WTC11 (cell line): Measurements from ENCODE around the gene STAMBP. TPM values are rescaled to one million over a fixed set of nuclear protein-coding genes. Genes with fewer than 3 reads are reported as not detected.

Experiments
- ATAC-seq: fragments of 200-7000 bp; cut with Tn5 transposase; 2 replicates; pipeline ENCODE4 v1.10.0; 2021; ENCODE audit warnings: mild to moderate bottlenecking, moderate library complexity
- CTCF ChIA-PET: fragments of 300-600 bp; sonication (Branson Sonifier 250); formaldehyde crosslinking; loops from one replicate; lab custom pipeline; 2021; ENCODE audit warnings: antibody characterized with exemption; lab: Charles Lee
- POLR2A ChIA-PET: fragments of 350-600 bp; sonication (Branson Sonifier 250); formaldehyde crosslinking; loops from one replicate; lab custom pipeline; 2021; ENCODE audit warnings: antibody characterized with exemption; lab: Charles Lee
- DNase-seq: peaks from one replicate; pipeline ENCODE4 v3.0.0; 2021; ENCODE audit warnings: low spot score
- H3K27ac Mint-ChIP-seq: 2 replicates; pipeline ENCODE4 v1.8.0; 2021; ENCODE audit warnings: mixed read lengths
- H3K27me3 Mint-ChIP-seq: 2 replicates; pipeline ENCODE4 v1.8.0; 2021; ENCODE audit warnings: low read depth, mild to moderate bottlenecking, moderate library complexity, mixed read lengths
- H3K36me3 Mint-ChIP-seq: 2 replicates; pipeline ENCODE4 v1.8.0; 2021; ENCODE audit warnings: mixed read lengths
- H3K4me1 Mint-ChIP-seq: 2 replicates; pipeline ENCODE4 v1.8.0; 2022; ENCODE audit warnings: mixed read lengths
- H3K4me3 Mint-ChIP-seq: 2 replicates; pipeline ENCODE4 v1.8.0; 2021; ENCODE audit warnings: mild to moderate bottlenecking, moderate library complexity, mixed read lengths
- H3K9me3 Mint-ChIP-seq: 2 replicates; pipeline ENCODE4 v1.8.0; 2021; ENCODE audit warnings: mixed read lengths
- ARID4B ChIP-seq: sonication (generic); formaldehyde crosslinking; IDR thresholded peaks from 2 replicates; pipeline ENCODE4 v1.8.0; 2023; ENCODE audit warnings: missing genetic modification reagents, mild to moderate bottlenecking, borderline replicate concordance
- ATF1 ChIP-seq: sonication (generic); formaldehyde crosslinking; IDR thresholded peaks from 2 replicates; pipeline ENCODE4 v1.8.1; 2023; ENCODE audit warnings: mild to moderate bottlenecking, moderate library complexity, missing genetic modification reagents
- ATF2 ChIP-seq: sonication (generic); formaldehyde crosslinking; IDR thresholded peaks from 2 replicates; pipeline ENCODE4 v1.8.1; 2022; ENCODE audit warnings: low read depth, missing genetic modification reagents, borderline replicate concordance
- ATF6 ChIP-seq: sonication (generic); formaldehyde crosslinking; IDR thresholded peaks from 2 replicates; pipeline ENCODE4 v1.8.1; 2023; ENCODE audit warnings: mild to moderate bottlenecking, missing genetic modification reagents
- CBFB ChIP-seq: sonication (generic); formaldehyde crosslinking; IDR thresholded peaks from 2 replicates; pipeline ENCODE4 v1.8.1; 2022; ENCODE audit warnings: mild to moderate bottlenecking, low read depth, missing genetic modification reagents
- CDX4 ChIP-seq: fragments of 250-450 bp; sonication (Bioruptor Pico); IDR thresholded peaks from 2 replicates; pipeline ENCODE4 v1.9.0; 2021; ENCODE audit warnings: moderate library complexity, mild to moderate bottlenecking, inconsistent platforms, borderline replicate concordance
- EMX1 ChIP-seq: fragments of 250-450 bp; sonication (Bioruptor Pico); IDR thresholded peaks from 2 replicates; pipeline ENCODE4 v1.8.0; 2021; ENCODE audit warnings: mild to moderate bottlenecking
- FOXK1 ChIP-seq: sonication (generic); formaldehyde crosslinking; IDR thresholded peaks from 2 replicates; pipeline ENCODE4 v1.8.0; 2022; ENCODE audit warnings: mild to moderate bottlenecking, moderate library complexity, missing genetic modification reagents
- GTF2I ChIP-seq: fragments of 250-450 bp; sonication (Bioruptor Pico); conservative IDR thresholded peaks from 2 replicates; pipeline ENCODE4 v1.4.0; 2021; ENCODE audit warnings: mild to moderate bottlenecking
- IRF2 ChIP-seq: sonication (generic); formaldehyde crosslinking; IDR thresholded peaks from 2 replicates; pipeline ENCODE4 v1.8.0; 2022; ENCODE audit warnings: low read depth, missing genetic modification reagents, borderline replicate concordance
- MLX ChIP-seq: sonication (generic); formaldehyde crosslinking; IDR thresholded peaks from 2 replicates; pipeline ENCODE4 v1.8.1; 2023; ENCODE audit warnings: mild to moderate bottlenecking, missing genetic modification reagents, moderate library complexity
- NR1H2 ChIP-seq: sonication (generic); formaldehyde crosslinking; IDR thresholded peaks from 2 replicates; pipeline ENCODE4 v1.9.0; 2021; ENCODE audit warnings: mild to moderate bottlenecking, moderate library complexity, missing genetic modification reagents
- RORB ChIP-seq: fragments of 250-450 bp; sonication (Bioruptor Pico); IDR thresholded peaks from 2 replicates; pipeline ENCODE4 v1.9.0; 2021; ENCODE audit warnings: mild to moderate bottlenecking
- TP53 ChIP-seq: sonication (generic); formaldehyde crosslinking; IDR thresholded peaks from 2 replicates; pipeline ENCODE4 v1.8.1; 2023; ENCODE audit warnings: mild to moderate bottlenecking, missing genetic modification reagents
- USF2 ChIP-seq: sonication (generic); formaldehyde crosslinking; IDR thresholded peaks from 2 replicates; pipeline ENCODE4 v1.8.1; 2023; ENCODE audit warnings: mild to moderate bottlenecking, missing genetic modification reagents, moderate library complexity
- ZBTB43 ChIP-seq: sonication (generic); formaldehyde crosslinking; IDR thresholded peaks from 2 replicates; pipeline ENCODE4 v1.8.1; 2023; ENCODE audit warnings: mild to moderate bottlenecking, missing genetic modification reagents
- ZNF138 ChIP-seq: sonication (generic); formaldehyde crosslinking; conservative IDR thresholded peaks from 2 replicates; pipeline ENCODE4 v1.8.1; 2022; ENCODE audit warnings: mild to moderate bottlenecking, moderate library complexity, missing genetic modification reagents
- ZNF317 ChIP-seq: sonication (generic); formaldehyde crosslinking; IDR thresholded peaks from 2 replicates; pipeline ENCODE4 v1.8.1; 2023; ENCODE audit warnings: low read depth, mild to moderate bottlenecking, moderate library complexity, missing genetic modification reagents, borderline replicate concordance
- ZSCAN18 ChIP-seq: fragments of 250-450 bp; sonication (Bioruptor Pico); IDR thresholded peaks from 2 replicates; pipeline ENCODE4 v2.1.2; 2022; ENCODE audit warnings: mild to moderate bottlenecking, moderate library complexity
- total RNA-seq: library from RNA; stranded (reverse); gene quantifications from 3 replicates; pipeline ENCODE4 v1.2.3, GENCODE V29; 2021

STAMBP gene
- total RNA-seq, 1 experiment from 2014 or later, result 40.9 TPM

GRCh38 chr2:73821669-73822068, 7.1 kb upstream of the STAMBP start:
- CTCF ChIA-PET, result interaction anchor here (1.1 to 1.2 kb wide), 2 partner anchors 43 to 141 kb away, joined by 3 to 4 read pairs; no protein-coding TSS in a partner anchor
- peaks cover 10% of the 10 kb centered on the region for H3K4me1 Mint-ChIP-seq
- ATAC-seq (no peak), DNase-seq (no peak)
- H3K9me3 Mint-ChIP-seq, result no peaks in the 10 kb centered on the region
- no peak overlapping the region for H3K27ac Mint-ChIP-seq
- POLR2A ChIA-PET, result no interaction called here
- TF ChIP-seq CBFB (no peak), TP53 (CRISPR knock-in tag) (no peak), ZSCAN18 (CRISPR knock-in tag) (no peak), FOXK1 (CRISPR knock-in tag) (no peak), ATF1 (CRISPR knock-in tag) (no peak), ZNF138 (no peak), RORB (CRISPR knock-in tag) (no peak), CDX4 (CRISPR knock-in tag) (no peak), NR1H2 (no peak)
- H3K36me3 Mint-ChIP-seq, result no peaks in the 10 kb centered on the region
- H3K27me3 Mint-ChIP-seq, result peaks cover 39% of the 10 kb centered on the region
- H3K4me3 Mint-ChIP-seq, result no peak overlapping the region

GRCh38 chr2:73822276-73822675, 6.5 kb upstream of the STAMBP start:
- H3K27me3 Mint-ChIP-seq, result peaks cover 43% of the 10 kb centered on the region
- TF ChIP-seq ATF6 (no peak), GTF2I (CRISPR knock-in tag) (no peak), IRF2 (no peak), ZNF317 (no peak), ATF2 (CRISPR knock-in tag) (no peak), ARID4B (no peak), ZBTB43 (CRISPR knock-in tag) (no peak), MLX (CRISPR knock-in tag) (no peak), USF2 (CRISPR knock-in tag) (no peak), EMX1 (CRISPR knock-in tag) (no peak)

More at GRCh38 chr2:73822276-73822675, 6.5 kb upstream of the STAMBP start:
- ChIA-PET POLR2A (no interaction called here), CTCF (interaction anchor here (1.1 to 2.3 kb wide), 4 partner anchors 10 to 513 kb away, joined by 3 to 14 read pairs (median 4); no protein-coding TSS in a partner anchor)
- Mint-ChIP-seq H3K4me3 (no peak overlapping the region), H3K4me1 (peaks cover 10% of the 10 kb centered on the region), H3K9me3 (peaks cover under 1% of the 10 kb centered on the region; the same call in 1 of the 2 replicates), H3K27ac (no peak overlapping the region), H3K36me3 (no peaks in the 10 kb centered on the region)
- no peak for ATAC-seq
- DNase-seq, result no peak
